IMR-90 (cell line): Measurements from ENCODE around the gene PCCB. TPM values are rescaled to one million over a fixed set of nuclear protein-coding genes. Genes with fewer than 3 reads are reported as not detected.

ENCODE experiments used
- ATAC-seq: fragments of 200-7000 bp; cut with Tn5 transposase; 2 replicates; pipeline ENCODE4 v1.9.1; 2020; ENCODE audit warnings: low read depth, mild to moderate bottlenecking, moderate library complexity
- BruUV-seq: library from RNA; stranded (reverse); fragments of 400-500 nt; replicated peaks from 2 replicates; lab custom pipeline; 2021; lab: Mats Ljungman, UMichigan
- CTCF ChIA-PET: fragments of 300-600 bp; formaldehyde crosslinking; extraction: SDS; loops from one replicate; lab custom pipeline; 2021; ENCODE audit warnings: antibody characterized with exemption; lab: Yijun Ruan, JAX
- POLR2A ChIA-PET: fragments of 300-600 bp; sonication (Branson Sonifier 250); formaldehyde crosslinking; loops from one replicate; lab custom pipeline; 2022; ENCODE audit warnings: antibody characterized with exemption; ENCODE audit not compliant: unreplicated experiment; lab: Charles Lee
- DNase-seq: peaks from one replicate; pipeline ENCODE4 v3.0.0; 2013
- H2AFZ ChIP-seq: replicated peaks from 2 replicates; pipeline ENCODE3; 2013; ENCODE audit warnings: low read length, mild to moderate bottlenecking; ENCODE audit not compliant: poor library complexity
- H2AK5ac ChIP-seq: 2 replicates; pipeline ENCODE4 v1.6.1; 2013; ENCODE audit warnings: low read depth, low read length, inconsistent platforms
- H2AK9ac ChIP-seq: replicated peaks from 2 replicates; pipeline ENCODE3; 2013; ENCODE audit warnings: mild to moderate bottlenecking, low read depth, low read length, moderate library complexity; ENCODE audit not compliant: poor library complexity
- H2BK120ac ChIP-seq: 2 replicates; pipeline ENCODE4 v1.6.1; 2013; ENCODE audit warnings: low read depth, low read length, inconsistent platforms
- H2BK15ac ChIP-seq: 3 replicates; pipeline ENCODE4 v1.6.1; 2013; ENCODE audit warnings: low read depth, low read length, inconsistent platforms
- H2BK20ac ChIP-seq: 2 replicates; pipeline ENCODE4 v1.6.1; 2013; ENCODE audit warnings: low read depth, mild to moderate bottlenecking, inconsistent platforms, low read length, moderate library complexity
- H2BK5ac ChIP-seq: 2 replicates; pipeline ENCODE4 v1.6.1; 2013; ENCODE audit warnings: mild to moderate bottlenecking, low read depth, low read length, inconsistent platforms; ENCODE audit not compliant: poor library complexity, severe bottlenecking
- H3K14ac ChIP-seq: replicated peaks from 2 replicates; pipeline ENCODE4 v1.6.1; 2013; ENCODE audit warnings: low read depth, low read length, inconsistent platforms
- H3K18ac ChIP-seq: 2 replicates; pipeline ENCODE4 v1.6.1; 2013; ENCODE audit warnings: low read depth, low read length, control low read depth
- H3K23ac ChIP-seq: 2 replicates; pipeline ENCODE4 v1.6.1; 2013; ENCODE audit warnings: low read depth, low read length, inconsistent platforms
- H3K27ac ChIP-seq: 2 replicates; pipeline ENCODE4 v1.5.1; 2013; ENCODE audit warnings: mild to moderate bottlenecking, control low read depth, low read length; ENCODE audit not compliant: insufficient read depth
- H3K27me3 ChIP-seq: 2 replicates; pipeline ENCODE4 v1.6.1; 2013; ENCODE audit warnings: low read length; ENCODE audit not compliant: control insufficient read depth, insufficient read depth
- H3K36me3 ChIP-seq: 2 replicates; pipeline ENCODE4 v1.6.1; 2013; ENCODE audit warnings: low read length, mixed read lengths; ENCODE audit not compliant: control insufficient read depth, insufficient read depth
- H3K4ac ChIP-seq: 2 replicates; pipeline ENCODE4 v1.6.1; 2013; ENCODE audit warnings: low read depth, low read length, inconsistent platforms
- H3K4me1 ChIP-seq: 2 replicates; pipeline ENCODE4 v1.6.1; 2013; ENCODE audit warnings: low read length, mixed read lengths; ENCODE audit not compliant: control insufficient read depth, insufficient read depth
- H3K4me2 ChIP-seq: 2 replicates; pipeline ENCODE4 v1.6.1; 2013; ENCODE audit warnings: low read depth, mild to moderate bottlenecking, control low read depth, low read length, moderate library complexity
- H3K4me3 ChIP-seq: 2 replicates; pipeline ENCODE4 v1.5.1; 2013; ENCODE audit warnings: low read depth, mild to moderate bottlenecking, control low read depth, low read length, moderate library complexity; ENCODE audit not compliant: insufficient read depth
- H3K56ac ChIP-seq: 2 replicates; pipeline ENCODE4 v1.6.1; 2013; ENCODE audit warnings: low read length, inconsistent platforms; ENCODE audit not compliant: insufficient read depth; ENCODE audit errors: extremely low read depth
- H3K79me1 ChIP-seq, 2 experiments: 2 replicates each; pipeline ENCODE4 v1.6.1; 2013; ENCODE audit warnings: low read length in 2 of 2, inconsistent platforms in 1 of 2, low read depth in 1 of 2
- H3K9ac ChIP-seq: 2 replicates; pipeline ENCODE4 v1.6.1; 2013; ENCODE audit warnings: low read depth, low read length, control low read depth
- H3K9me1 ChIP-seq: 2 replicates; pipeline ENCODE4 v1.6.1; 2013; ENCODE audit warnings: low read length, inconsistent platforms; ENCODE audit not compliant: insufficient read depth
- H3K9me3 ChIP-seq: 2 replicates; pipeline ENCODE4 v1.6.1; 2013; ENCODE audit warnings: low read length; ENCODE audit not compliant: control insufficient read depth, insufficient read depth
- H4K20me1 ChIP-seq: 2 replicates; pipeline ENCODE4 v1.6.1; 2013; ENCODE audit warnings: low read length, inconsistent platforms; ENCODE audit not compliant: insufficient read depth
- H4K5ac ChIP-seq: 2 replicates; pipeline ENCODE4 v1.6.1; 2013; ENCODE audit warnings: mild to moderate bottlenecking, low read depth, low read length, control low read depth
- H4K8ac ChIP-seq, 2 experiments: 2 replicates each; pipeline ENCODE4 v1.6.1; 2013; ENCODE audit warnings: low read depth in 2 of 2, low read length in 2 of 2, control low read depth in 1 of 2, inconsistent platforms in 1 of 2
- H4K91ac ChIP-seq: 2 replicates; pipeline ENCODE4 v1.6.1; 2013; ENCODE audit warnings: low read depth, low read length, inconsistent platforms; ENCODE audit not compliant: insufficient read depth
- MXI1 ChIP-seq: IDR thresholded peaks from 2 replicates; pipeline ENCODE4 v1.6.1; 2012; ENCODE audit warnings: low read depth, mild to moderate bottlenecking, low read length, moderate library complexity, borderline replicate concordance
- POLR2A ChIP-seq: IDR thresholded peaks from 2 replicates; pipeline ENCODE4 v1.6.1; 2012; ENCODE audit warnings: mild to moderate bottlenecking, low read depth, low read length
- RFX5 ChIP-seq: IDR thresholded peaks from 2 replicates; pipeline ENCODE4 v1.8.0; 2012; ENCODE audit warnings: low read depth, mild to moderate bottlenecking, low read length, moderate library complexity
- WGBS, 2 experiments: methylation state at CpG; one replicate each; pipeline versions ENCODE4 v1.1.5 to v1.1.7; 2013; ENCODE audit warnings: missing lambda C conversion rate in 2 of 2; ENCODE audit not compliant: insufficient read length in 1 of 2; ENCODE audit errors: extremely low coverage in 2 of 2; 5-methylcytosine and 5-hydroxymethylcytosine counted together
- dilution Hi-C: fragments of 300-500 bp; cut with HindIII; formaldehyde crosslinking; loops from one replicate; pipeline ENCODE4 v1.14.3; 2018; ENCODE audit warnings: low sequenced_read_pairs; ENCODE audit not compliant: unreplicated experiment
- in situ Hi-C: fragments of 300-500 bp; cut with MboI; formaldehyde crosslinking; loops from 3 replicates; pipeline ENCODE4 v1.14.3; 2019; ENCODE audit warnings: low sequenced_read_pairs, inconsistent platforms, mixed read lengths
- intact Hi-C: fragments of 100-400 bp; cut with micrococcal nuclease; formaldehyde crosslinking; loops from 2 replicates; pipeline ENCODE4 v1.10.0; 2022
- polyA plus RNA-seq, 3 experiments: library from polyadenylated mRNA; depleted of rRNA; stranded (reverse); fragments of >200 nt; gene quantifications; 2 replicates each; pipeline ENCODE4 v1.2.3, GENCODE V29; 2012; ENCODE audit warnings: low replicate concordance in 1 of 3
- total RNA-seq: library from RNA; depleted of rRNA; stranded (reverse); fragments of >200 nt; gene quantifications from 2 replicates; pipeline ENCODE4 v1.2.3, GENCODE V29; 2012

Gene PCCB
- total and polyA plus RNA-seq, 2 of the 4 experiments (the other 2 are of a cell fraction) = 40.5 to 76.2 TPM

DNA sequence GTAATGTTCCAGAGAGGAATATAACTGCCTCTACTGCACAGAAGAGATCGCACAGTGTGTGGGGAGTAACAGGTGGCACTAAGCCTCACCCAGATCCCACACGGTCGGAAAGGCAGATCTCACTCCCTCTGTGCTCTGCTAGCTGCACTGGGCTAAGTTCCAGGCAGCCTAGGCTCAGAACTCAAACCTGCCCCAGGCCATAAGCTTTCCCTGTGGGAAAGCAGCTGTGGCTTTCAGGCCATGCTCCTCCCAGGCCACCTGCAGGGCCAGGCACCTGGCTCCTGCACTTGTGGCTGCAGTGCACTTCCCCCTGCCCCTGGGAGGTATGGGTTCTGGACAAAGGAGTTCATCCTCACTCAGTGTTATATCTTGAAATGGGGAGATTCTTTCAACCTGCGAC lies 27.5 kb downstream of the PCCB start:
- no peaks in the 10 kb centered on the region for H3K27me3 ChIP-seq
- H3K56ac ChIP-seq = no peak overlapping the region
- H4K8ac ChIP-seq = no peak overlapping the region
- H3K14ac ChIP-seq = no peak overlapping the region
- no peak overlapping the region for H4K91ac ChIP-seq
- H3K4me1 ChIP-seq = peaks cover 4% of the 10 kb centered on the region
- H3K23ac ChIP-seq = no peak overlapping the region
- no peak overlapping the region for H3K27ac ChIP-seq
- H2AFZ ChIP-seq = no peak overlapping the region
- ATAC-seq (no peak), DNase-seq (no peak)
- no peaks in the 10 kb centered on the region for H4K20me1 ChIP-seq
- no peak overlapping the region for H3K4me3 ChIP-seq
- no peak overlapping the region for H2BK120ac ChIP-seq
- H2BK20ac ChIP-seq = no peak overlapping the region
- no peak overlapping the region for H3K9ac ChIP-seq
- intact Hi-C loops (no loop called here), in situ Hi-C loops (no loop called here), dilution Hi-C loops (no loop called here)
- no peak for TF ChIP-seq MXI1
- TF ChIP-seq POLR2A = no peak
- no peak for TF ChIP-seq RFX5
- H3K4ac ChIP-seq = no peak overlapping the region
- H3K9me3 ChIP-seq = peaks cover 10% of the 10 kb centered on the region
- peaks cover 9 to 20% of the 10 kb centered on the region in 2 experiments; a peak in 3 of 4 replicates for H3K79me1 ChIP-seq
- no peak overlapping the region for H3K4me2 ChIP-seq
- H4K5ac ChIP-seq = no peak overlapping the region
- no peak overlapping the region for H2AK9ac ChIP-seq
- no peak overlapping the region for H3K18ac ChIP-seq
- peaks cover 4% of the 10 kb centered on the region; the same call in 1 of the 2 replicates for H3K36me3 ChIP-seq
- ChIA-PET CTCF (no interaction called here), POLR2A (no interaction called here)
- 100% methylated on average over 1 of the region's 4 CpGs; no CpG with 5 or more reads in 1 of the 2 experiments for WGBS, 2 experiments
- peaks cover 6% of the 10 kb centered on the region; the same call in 1 of the 2 replicates for H3K9me1 ChIP-seq
- no TSS peak for BruUV-seq
- H2AK5ac ChIP-seq = no peak overlapping the region
- H2BK5ac ChIP-seq = no peak overlapping the region
- H2BK15ac ChIP-seq = no peak overlapping the region
